HFFc6 (cell line): ENCODE results near the gene ARHGAP4. TPM values are rescaled to one million over a fixed set of nuclear protein-coding genes. Genes with fewer than 3 reads are reported as not detected.

Experiments used
- DNase-seq: peaks from one replicate; pipeline ENCODE4 v3.0.0-alpha.2; 2018
- H3K27ac Mint-ChIP-seq: 2 replicates; pipeline ENCODE4 v1.8.0; 2020; ENCODE audit warnings: mild to moderate bottlenecking, mixed read lengths
- H3K27me3 Mint-ChIP-seq: 2 replicates; pipeline ENCODE4 v1.8.0; 2021; ENCODE audit warnings: mild to moderate bottlenecking, moderate library complexity, mixed read lengths; ENCODE audit not compliant: insufficient read depth
- H3K36me3 Mint-ChIP-seq: 2 replicates; pipeline ENCODE4 v1.8.0; 2021; ENCODE audit warnings: low read depth, mixed read lengths
- H3K4me1 Mint-ChIP-seq: 2 replicates; pipeline ENCODE4 v1.8.0; 2020; ENCODE audit warnings: low read depth, mixed read lengths
- H3K4me3 Mint-ChIP-seq: 2 replicates; pipeline ENCODE4 v1.8.0; 2020; ENCODE audit warnings: mild to moderate bottlenecking, moderate library complexity, mixed read lengths
- H3K9me3 Mint-ChIP-seq: 2 replicates; pipeline ENCODE4 v1.8.0; 2020; ENCODE audit warnings: mild to moderate bottlenecking, mixed read lengths
- total RNA-seq, 6 experiments: library from RNA; stranded (reverse); fragmentation: NEBNext Ultra II Directional; extraction: Animal tissue kit (Norgen Biotek cat#: 25700); gene quantifications; 2 replicates in 1 of 6; 3 replicates in 5 of 6; pipeline ENCODE4 v1.2.3, GENCODE V29; 2021
- TF ChIP-seq, protein P1 (sequence below): fragments of 200-600 bp; sonication (generic); IDR thresholded peaks from 2 replicates; pipeline ENCODE4 v1.5.0; 2021; ENCODE audit warnings: antibody characterized with exemption, mild to moderate bottlenecking

ARHGAP4 gene
- total RNA-seq, 6 experiments from 2014 or later, result 0.18 to 0.63 (median 0.48) TPM

DNA sequence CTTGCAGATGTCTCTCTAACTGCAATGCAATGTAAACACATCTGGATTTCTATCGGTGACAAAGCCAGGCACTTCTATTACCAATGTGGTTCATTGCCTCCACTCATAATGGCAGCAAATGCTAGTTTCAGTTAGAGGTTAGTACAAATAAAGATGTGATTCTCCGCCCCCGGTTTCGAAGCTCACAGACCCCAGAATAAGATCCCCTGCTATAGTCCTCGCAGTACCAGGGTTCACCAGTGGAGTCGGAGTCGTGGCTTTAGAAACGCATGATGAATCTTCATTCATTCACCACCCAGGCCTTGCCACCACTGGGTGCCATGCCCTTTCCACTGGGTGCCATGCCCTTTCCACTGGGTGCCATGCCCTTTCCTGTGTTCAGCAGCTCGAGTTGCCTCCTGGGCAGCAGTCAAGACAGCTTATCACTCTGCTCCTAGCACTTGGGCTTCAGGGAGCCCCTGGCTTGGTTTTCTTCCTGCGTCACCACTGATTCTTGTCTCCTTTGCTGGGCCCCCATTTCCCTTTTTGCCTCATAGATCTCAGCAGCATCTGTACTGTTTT lies 12.2 kb upstream of the ARHGAP4 start:
- peaks cover 2% of the 10 kb centered on the region for H3K27me3 Mint-ChIP-seq
- H3K9me3 Mint-ChIP-seq, result no peaks in the 10 kb centered on the region
- H3K4me1 Mint-ChIP-seq, result no peaks in the 10 kb centered on the region
- no peak overlapping the region for H3K27ac Mint-ChIP-seq
- DNase-seq, result no peak
- TF ChIP-seq, protein P1, sequence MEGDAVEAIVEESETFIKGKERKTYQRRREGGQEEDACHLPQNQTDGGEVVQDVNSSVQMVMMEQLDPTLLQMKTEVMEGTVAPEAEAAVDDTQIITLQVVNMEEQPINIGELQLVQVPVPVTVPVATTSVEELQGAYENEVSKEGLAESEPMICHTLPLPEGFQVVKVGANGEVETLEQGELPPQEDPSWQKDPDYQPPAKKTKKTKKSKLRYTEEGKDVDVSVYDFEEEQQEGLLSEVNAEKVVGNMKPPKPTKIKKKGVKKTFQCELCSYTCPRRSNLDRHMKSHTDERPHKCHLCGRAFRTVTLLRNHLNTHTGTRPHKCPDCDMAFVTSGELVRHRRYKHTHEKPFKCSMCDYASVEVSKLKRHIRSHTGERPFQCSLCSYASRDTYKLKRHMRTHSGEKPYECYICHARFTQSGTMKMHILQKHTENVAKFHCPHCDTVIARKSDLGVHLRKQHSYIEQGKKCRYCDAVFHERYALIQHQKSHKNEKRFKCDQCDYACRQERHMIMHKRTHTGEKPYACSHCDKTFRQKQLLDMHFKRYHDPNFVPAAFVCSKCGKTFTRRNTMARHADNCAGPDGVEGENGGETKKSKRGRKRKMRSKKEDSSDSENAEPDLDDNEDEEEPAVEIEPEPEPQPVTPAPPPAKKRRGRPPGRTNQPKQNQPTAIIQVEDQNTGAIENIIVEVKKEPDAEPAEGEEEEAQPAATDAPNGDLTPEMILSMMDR, result no peak; the same call in 1 of the 2 replicates
- H3K36me3 Mint-ChIP-seq, result no peaks in the 10 kb centered on the region
- no peak overlapping the region for H3K4me3 Mint-ChIP-seq

DNA sequence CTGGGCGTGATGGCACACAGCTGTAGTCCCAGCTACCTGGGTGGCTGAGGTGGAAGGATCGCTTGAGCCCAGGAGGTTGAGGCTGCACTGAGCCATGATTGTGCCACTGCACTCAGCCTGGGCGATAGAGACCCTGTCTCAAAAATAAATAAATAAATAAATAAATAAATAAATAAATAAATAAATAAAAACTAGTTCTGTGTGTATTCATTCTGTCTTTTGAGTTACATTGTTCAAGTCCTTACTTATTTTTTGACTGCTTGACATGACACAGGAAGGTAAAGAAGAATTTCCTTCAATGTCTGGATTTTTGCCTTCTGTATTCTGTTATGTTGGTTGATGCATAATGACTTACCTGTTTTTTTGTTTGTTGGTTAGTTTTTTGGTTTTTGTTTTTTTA lies 11.0 kb upstream of the ARHGAP4 start:
- DNase-seq, result no peak
- H3K9me3 Mint-ChIP-seq, result no peaks in the 10 kb centered on the region
- H3K4me1 Mint-ChIP-seq, result no peaks in the 10 kb centered on the region
- H3K27me3 Mint-ChIP-seq, result peaks cover 2% of the 10 kb centered on the region
- H3K27ac Mint-ChIP-seq, result no peak overlapping the region
- no peaks in the 10 kb centered on the region for H3K36me3 Mint-ChIP-seq
- TF ChIP-seq, protein P1, result no peak
- no peak overlapping the region for H3K4me3 Mint-ChIP-seq

DNA sequence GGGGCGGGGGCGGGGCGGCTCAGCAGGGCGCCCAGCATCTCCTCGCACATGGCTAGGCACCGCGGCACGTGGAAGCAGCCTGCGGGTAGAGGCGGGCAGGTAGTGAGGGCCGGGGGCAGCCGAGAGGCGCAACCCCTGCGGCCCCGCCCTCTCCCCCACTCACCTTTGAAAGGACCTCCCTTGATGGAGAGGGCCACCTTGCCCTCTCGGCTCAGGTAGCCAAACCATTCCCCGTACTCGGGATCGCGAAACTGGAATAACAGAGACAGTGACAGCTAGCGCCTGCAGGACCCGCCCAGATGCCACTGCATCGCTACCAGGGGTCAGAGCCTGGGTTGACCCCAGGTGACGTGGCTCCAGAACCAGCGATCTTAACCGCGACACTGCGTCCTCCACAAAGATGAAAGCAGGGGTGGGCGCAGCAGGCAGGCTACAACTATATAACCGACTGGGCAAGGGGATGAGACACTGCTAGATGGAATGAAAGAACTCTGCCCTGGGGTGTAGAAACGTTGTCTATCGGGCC lies 9.3 kb upstream of the ARHGAP4 start:
- no peaks in the 10 kb centered on the region for H3K4me1 Mint-ChIP-seq
- TF ChIP-seq, protein P1, result no peak
- no peak for DNase-seq
- no peaks in the 10 kb centered on the region for H3K9me3 Mint-ChIP-seq
- peaks cover 2% of the 10 kb centered on the region for H3K27me3 Mint-ChIP-seq
- H3K27ac Mint-ChIP-seq, result no peak overlapping the region
- peaks cover 5% of the 10 kb centered on the region; the same call in 1 of the 2 replicates for H3K36me3 Mint-ChIP-seq
- H3K4me3 Mint-ChIP-seq, result peak overlapping the region; percentile 62; the same call in 1 of the 2 replicates

DNA sequence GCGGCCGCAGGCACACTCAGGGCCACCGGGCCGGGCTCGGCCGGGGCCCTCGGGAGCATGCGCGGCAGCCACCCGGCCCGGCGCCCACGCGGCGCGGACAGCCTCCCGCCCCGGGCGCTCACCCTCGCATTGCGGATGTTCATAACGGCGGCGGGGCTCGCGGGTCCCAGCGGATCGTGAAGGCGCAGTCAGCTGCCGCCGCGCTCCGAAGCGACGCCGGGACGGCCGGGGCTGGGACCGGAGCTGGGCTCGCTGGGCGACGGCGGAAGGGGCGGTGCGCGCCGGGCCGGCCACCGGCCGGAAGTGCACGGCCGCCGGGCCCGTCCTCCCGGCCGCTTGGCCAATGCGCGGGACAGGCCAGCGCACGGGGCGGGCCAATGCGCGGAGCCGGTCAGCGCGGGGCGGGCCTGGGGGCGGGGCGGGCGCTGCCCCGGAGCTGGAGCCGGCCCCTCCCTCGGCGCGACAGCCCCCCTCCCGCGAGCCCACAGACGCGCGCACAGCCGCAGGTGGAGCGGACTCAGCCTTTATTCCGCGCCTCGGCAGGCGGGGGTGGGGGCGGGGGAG lies 8.8 kb upstream of the ARHGAP4 start, which contains the start of gene NAA10:
TSS of gene NAA10 (minus strand) at position 276 of the 564 bp plus-strand sequence. CDS start at position 143, 133 bp downstream.
- TF ChIP-seq, protein P1, result no peak
- DNase-seq, result peak; percentile 27

GRCh38 chrX:153934148-153934761 lies 8.2 kb upstream of the ARHGAP4 start:
- TF ChIP-seq, protein P1, result no peak
- Mint-ChIP-seq H3K27me3 (peaks cover 2% of the 10 kb centered on the region), H3K36me3 (peaks cover 5% of the 10 kb centered on the region; the same call in 1 of the 2 replicates), H3K4me3 (peak overlapping the region; percentile 93), H3K9me3 (no peaks in the 10 kb centered on the region), H3K27ac (peak overlapping the region; percentile 84), H3K4me1 (peaks cover 1% of the 10 kb centered on the region; the same call in 1 of the 2 replicates)
- DNase-seq, result no peak

More for the DNA sequence above, 8.8 kb upstream of the ARHGAP4 start, which contains the start of gene NAA10:
- Mint-ChIP-seq H3K4me3 (peak within 1 kb of the TSS; percentile 93), H3K9me3 (no peaks in the 10 kb centered on the region), H3K4me1 (no peaks in the 10 kb centered on the region), H3K36me3 (peaks cover 5% of the 10 kb centered on the region; the same call in 1 of the 2 replicates), H3K27ac (peak within 1 kb of the TSS; percentile 84), H3K27me3 (peaks cover 2% of the 10 kb centered on the region)
